ENCODE data around the gene SPOUT1.
A peak's percentile ranks its signal among the peaks of the same experiment; 100 is the strongest.

The SPOUT1 gene

GRCh38 chr9:128836509-128837145, 7.0 kb upstream of the SPOUT1 start:
- no peak for DNase-seq

- DNase-seq = no peak
Observed at GRCh38 chr9:128835246-128836210, 5.9 kb upstream of the SPOUT1 start.

- DNase-seq = no peak
Observed at GRCh38 chr9:128833696-128834095, 4.1 kb upstream of the SPOUT1 start.

- no peak for DNase-seq
Observed at GRCh38 chr9:128828719-128829452, 708 bp downstream of the SPOUT1 start.

GRCh38 chr9:128828267-128828666, 1.3 kb downstream of the SPOUT1 start:
- no peak for DNase-seq

GRCh38 chr9:128825923-128826700, 3.5 kb downstream of the SPOUT1 start:
- DNase-seq = no peak

GRCh38 chr9:128824911-128825310, 4.7 kb downstream of the SPOUT1 start:
- no peak for DNase-seq

- no peak for DNase-seq
Observed at GRCh38 chr9:128823903-128824406, 5.6 kb downstream of the SPOUT1 start.

- no peak for DNase-seq
Observed at GRCh38 chr9:128823362-128823902, 6.2 kb downstream of the SPOUT1 start.

GRCh38 chr9:128822407-128823042, 7.1 kb downstream of the SPOUT1 start:
- no peak for DNase-seq

- DNase-seq = no peak
Observed at GRCh38 chr9:128821584-128822406, 7.8 kb downstream of the SPOUT1 start.

- no peak for DNase-seq
Observed at GRCh38 chr9:128820665-128821583, 8.7 kb downstream of the SPOUT1 start.

GRCh38 chr9:128819716-128820664, 9.6 kb downstream of the SPOUT1 start:
- DNase-seq = peak; percentile 26

GRCh38 chr9:128818839-128819715, 10.5 kb downstream of the SPOUT1 start:
- DNase-seq = no peak

- DNase-seq = peak; percentile 82
Observed at GRCh38 chr9:128818099-128818838, 11.3 kb downstream of the SPOUT1 start, which contains the start of gene ENDOG. ENDOG (plus strand) TSS chr9:128818500; CDS start chr9:128818685, 185 bp downstream.

- DNase-seq = no peak
Observed at GRCh38 chr9:128810873-128811272, 18.7 kb downstream of the SPOUT1 start.
